AG08395 (cell line): ENCODE data around the gene DDX10.
A peak's percentile ranks its signal among the peaks of the same experiment; 100 is the strongest.
"Not testable (repeated sequence)": the region's sequence is repeated elsewhere in the genome, so short reads cannot be mapped to it uniquely, and the experiment has no call there.

Source experiments
- DNase-seq: peaks from one replicate; pipeline ENCODE4 v3.0.0; 2012; ENCODE audit warnings: mixed read lengths, low spot score

DDX10 gene

GRCh38 chr11:108774037-108774730 is 109.3 kb downstream of the DDX10 start:
- DNase-seq: no peak

DNA sequence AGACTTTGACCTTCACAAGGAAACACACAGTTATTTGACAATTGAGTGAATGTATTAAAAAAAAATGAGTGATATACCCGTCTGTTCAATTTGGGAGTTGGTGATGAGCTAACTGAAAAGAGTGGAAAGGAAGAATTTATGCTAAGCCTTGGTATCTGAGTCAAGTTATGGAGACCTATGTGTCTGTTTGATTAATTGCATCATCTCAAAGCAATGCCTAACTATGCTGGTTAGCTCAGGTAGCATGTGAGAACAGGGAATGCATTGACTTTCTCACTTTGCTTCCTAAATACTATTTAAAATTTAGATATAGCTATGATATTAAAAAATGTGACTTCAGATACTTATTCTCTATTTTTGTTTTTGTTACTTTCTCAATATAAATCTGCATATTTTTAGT is 110.5 kb downstream of the DDX10 start:
- DNase-seq: no peak

- not testable (repeated sequence) for DNase-seq
Measured at GRCh38 chr11:108779147-108779546, 114.3 kb downstream of the DDX10 start.

DNA sequence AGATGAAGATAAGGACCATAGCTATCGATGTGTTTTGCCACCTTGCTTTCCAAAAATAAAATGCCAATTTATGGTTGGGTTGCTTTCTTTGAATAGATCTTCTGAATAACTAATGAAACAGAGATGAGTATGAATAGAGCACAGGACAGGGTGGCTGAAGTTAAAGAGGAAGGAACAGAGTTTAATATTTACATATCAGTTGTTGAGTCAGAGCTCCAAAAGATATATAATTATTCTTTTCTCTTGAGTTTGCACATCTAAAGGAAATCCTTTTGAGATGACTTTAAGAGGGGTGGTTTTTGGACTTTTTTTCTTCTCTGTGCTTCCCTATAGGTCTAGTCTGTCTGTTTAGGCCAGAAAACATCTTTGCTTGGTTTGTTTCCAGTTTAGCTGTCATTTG is 115.2 kb downstream of the DDX10 start:
- DNase-seq: no peak

- no peak for DNase-seq
Measured at GRCh38 chr11:108781946-108782345, 117.1 kb downstream of the DDX10 start.

GRCh38 chr11:108786281-108786990 is 121.6 kb downstream of the DDX10 start:
- no peak for DNase-seq

DNA sequence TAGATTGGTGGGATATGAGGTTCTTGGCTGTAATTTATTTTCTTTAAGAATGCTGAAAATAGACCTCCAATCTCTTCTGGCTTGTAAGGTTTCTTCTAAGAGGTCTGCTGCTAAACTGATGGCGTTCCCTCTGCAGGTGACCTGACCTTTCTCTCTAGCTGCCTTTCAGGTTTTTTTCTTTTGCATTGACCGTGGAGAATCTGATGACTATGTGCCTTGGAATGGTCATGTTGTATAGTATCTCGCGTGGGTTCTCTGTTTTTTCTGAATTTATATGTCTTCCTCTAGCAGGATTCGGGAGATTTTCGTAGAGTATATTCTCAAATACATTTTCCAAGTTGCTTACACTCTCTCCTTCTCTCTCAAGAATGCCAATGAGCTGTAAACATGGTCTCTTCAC is 122.2 kb downstream of the DDX10 start:
- no peak for DNase-seq

DNA sequence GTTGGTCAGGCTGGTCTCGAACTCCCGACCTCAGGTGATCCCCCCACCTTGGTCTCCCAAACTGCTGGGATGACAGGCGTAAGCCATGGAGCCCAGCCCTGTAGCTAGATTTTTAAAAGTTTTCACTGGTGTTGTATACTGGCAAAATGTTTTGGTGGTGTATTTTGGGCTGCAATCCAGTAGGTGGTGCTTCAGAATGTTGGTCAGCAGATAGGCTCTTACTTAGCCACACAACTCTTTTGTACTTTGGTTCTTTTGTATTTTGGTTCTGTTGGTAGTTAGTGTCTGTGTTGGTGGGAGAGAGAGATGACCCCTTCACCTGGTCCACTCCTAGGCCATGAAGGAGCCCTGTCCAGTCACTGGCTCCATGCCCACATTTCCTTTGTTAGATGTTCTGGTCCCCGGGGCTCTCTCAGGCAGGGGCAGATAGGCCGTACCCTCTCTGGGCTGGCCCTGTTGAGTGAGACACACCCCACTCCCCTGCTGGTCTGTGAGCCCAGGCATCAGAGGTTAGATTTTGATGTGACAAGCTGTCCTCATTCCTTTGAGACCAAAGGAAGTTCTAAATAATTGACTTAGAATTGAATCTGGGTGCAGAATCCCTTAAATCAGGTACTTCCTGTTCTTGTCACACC is 123.8 kb downstream of the DDX10 start:
- peak; percentile 32 for DNase-seq

- DNase-seq: no peak
Measured at GRCh38 chr11:108790501-108791299, 125.8 kb downstream of the DDX10 start.

DNA sequence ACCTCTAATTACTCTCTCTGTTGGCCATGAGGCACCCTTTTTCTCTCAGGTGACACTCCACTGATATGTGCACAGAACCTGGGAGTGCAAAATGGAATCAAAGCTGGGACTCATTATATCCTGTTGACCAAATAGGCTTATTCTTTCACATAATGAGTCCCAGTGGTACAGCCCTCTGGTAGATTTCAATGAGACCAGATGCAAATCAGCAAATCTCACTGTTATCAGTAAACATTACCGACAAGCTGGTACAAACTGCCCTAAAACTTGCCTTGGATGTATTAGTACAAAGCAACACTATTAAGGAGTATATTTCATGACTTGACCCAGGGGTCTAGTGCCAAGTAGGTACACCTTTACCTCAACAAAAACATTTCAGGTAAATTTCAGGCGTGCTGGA is 128.3 kb downstream of the DDX10 start:
- no peak for DNase-seq

DNA sequence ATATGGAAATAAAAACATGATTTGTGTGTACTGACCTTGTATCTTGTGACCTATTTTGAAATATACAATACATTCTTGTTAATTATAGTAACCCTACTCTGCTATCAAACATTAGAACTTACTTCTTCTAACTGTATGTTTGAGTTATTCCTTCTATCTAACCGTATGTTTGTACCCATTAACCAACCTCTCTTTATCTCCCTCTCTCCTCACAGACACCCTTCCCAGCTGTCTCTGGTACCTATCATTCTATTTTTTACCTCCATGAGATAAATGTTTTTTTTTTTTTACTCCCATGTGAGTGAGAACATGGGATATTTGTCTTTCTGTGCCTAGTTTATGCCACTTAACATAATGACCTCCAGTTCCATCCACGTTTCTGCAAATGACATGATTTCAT is 128.7 kb downstream of the DDX10 start:
- no peak for DNase-seq

- DNase-seq: no peak
Measured at GRCh38 chr11:108796551-108796950, 131.7 kb downstream of the DDX10 start.

- no peak for DNase-seq
Measured at GRCh38 chr11:108797578-108798100, 132.8 kb downstream of the DDX10 start.

DNA sequence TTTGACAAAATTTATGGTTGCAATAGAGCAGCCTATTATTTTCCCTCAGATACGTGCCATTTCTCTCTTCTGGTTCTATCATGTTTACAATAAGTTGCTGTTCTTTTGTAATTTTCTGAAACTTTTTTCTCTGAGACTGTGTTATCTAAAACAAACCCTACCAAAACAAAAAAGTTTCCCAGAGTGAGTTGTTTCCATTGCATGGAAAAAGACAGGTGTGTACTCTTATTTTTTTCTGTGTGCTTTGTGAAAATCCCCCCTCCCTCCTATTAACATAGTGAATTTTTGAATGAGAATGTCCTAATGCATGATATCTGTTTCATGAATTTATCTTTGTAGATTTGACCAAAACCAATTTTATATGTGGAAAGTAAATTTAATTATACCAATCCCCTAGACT is 137.6 kb downstream of the DDX10 start:
- no peak for DNase-seq

DNA sequence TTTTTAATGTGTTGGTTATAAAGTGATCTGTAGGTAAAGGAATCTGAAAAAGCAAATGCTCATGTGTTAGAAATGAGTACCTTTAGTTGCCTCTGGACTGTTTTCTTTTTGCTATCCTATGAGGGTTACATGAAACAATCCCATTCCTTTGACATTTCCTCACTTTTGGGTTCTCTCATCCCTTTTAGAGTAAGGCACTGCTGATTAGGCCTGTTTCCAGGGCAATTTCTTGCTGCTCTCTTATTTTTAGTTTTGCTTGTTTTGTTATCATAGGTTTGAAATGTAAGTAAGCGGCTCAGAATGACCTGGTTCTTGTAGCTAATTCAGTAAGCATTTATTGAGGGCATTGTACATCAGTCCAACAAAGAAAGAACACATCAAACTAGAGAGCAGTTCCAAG is 138.9 kb downstream of the DDX10 start:
- peak; percentile 17 for DNase-seq

DNA sequence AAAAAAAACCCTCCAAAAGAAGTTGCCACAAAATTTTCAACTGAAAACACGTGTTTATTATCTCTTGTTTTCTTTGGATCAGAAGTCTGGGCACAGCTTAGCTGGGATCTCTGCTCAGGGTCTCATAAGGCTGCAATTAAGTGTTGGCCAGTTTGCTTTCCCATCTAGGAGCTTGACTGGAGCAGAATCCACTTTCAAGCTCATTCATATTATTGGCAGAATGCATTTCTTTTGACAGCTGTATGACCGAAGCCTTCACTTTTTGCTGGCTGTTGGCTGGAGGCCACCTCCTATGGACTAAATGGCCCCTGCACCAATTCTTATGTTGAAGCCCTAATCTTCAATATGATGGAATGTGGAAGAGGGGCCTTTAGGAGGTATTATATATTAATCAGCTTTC is 139.6 kb downstream of the DDX10 start:
- no peak for DNase-seq

DNA sequence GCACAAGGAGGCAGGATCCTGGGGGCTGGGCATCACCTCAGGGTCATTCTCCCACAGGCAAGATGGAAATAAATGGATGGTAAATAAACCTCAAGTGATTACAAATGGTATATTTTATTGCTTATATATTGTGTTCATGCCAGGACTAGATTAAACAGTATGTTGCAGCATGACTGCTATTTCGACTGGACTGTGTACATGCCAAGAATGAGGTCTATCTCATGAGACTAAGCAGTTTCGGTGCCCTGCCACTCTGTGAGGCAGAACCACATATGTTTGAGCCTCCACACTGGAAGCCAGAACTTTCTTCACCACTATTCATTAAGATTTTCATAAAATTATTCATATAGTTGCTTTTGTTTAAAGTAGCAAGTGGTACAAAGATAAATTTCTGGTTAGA is 140.2 kb downstream of the DDX10 start:
- no peak for DNase-seq

- DNase-seq: no peak
Measured at GRCh38 chr11:108807262-108807661, 142.4 kb downstream of the DDX10 start.

DNA sequence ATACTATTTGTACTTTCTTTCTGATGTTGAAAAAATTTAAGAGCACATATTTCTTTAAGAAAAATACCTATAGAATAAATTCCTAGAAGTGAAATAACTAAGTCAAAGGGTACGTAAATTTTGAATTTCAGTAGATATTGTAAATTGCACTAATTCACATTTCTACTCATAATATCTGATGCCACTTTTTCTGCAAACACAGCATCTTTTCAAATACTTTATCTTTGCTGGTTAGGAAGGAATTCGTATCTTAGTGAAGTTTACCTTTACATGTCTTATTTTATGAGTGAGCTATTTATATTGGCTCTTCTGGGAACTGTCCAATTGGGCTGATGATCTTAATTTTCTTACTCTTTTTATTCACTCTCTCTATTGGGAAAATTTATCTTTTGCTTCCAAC is 148.2 kb downstream of the DDX10 start:
- no peak for DNase-seq

DNA sequence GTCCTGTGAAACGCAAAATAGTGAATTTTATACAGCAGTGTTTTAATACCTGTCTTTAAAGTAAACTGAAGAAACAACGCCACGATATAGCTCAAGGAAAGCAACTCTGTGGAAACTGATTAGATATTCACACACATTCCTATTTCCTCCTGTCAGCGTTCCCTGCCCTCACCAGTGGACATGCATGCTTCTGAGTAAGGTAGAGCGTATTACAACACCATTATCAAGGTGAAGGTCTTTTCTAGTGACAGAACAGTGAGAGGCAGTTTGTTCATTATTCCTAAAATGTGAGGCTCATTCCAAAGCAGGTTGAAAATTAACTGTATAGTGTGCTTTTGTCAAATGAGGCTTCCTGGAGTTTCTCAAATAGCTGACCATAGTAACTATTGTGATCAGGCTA is 153.1 kb downstream of the DDX10 start:
- no peak for DNase-seq

- DNase-seq: no peak
Measured at GRCh38 chr11:108818971-108819370, 154.1 kb downstream of the DDX10 start.

- DNase-seq: no peak
Measured at GRCh38 chr11:108819957-108820356, 155.1 kb downstream of the DDX10 start.
